Measurements from ENCODE around the gene ETV6.

ETV6 gene

GRCh38 chr12:11696084-11696483 lies 46.6 kb downstream of the ETV6 start:
- DNase-seq (ENCODE audit: low spot score) = no peak

- DNase-seq (ENCODE audit: low spot score) = no peak
Observed at GRCh38 chr12:11697131-11697530, 47.7 kb downstream of the ETV6 start.

GRCh38 chr12:11697670-11698387 lies 48.4 kb downstream of the ETV6 start:
- no peak for DNase-seq (ENCODE audit: low spot score)

GRCh38 chr12:11698729-11699128 lies 49.3 kb downstream of the ETV6 start:
- DNase-seq (ENCODE audit: low spot score) = no peak

GRCh38 chr12:11701433-11701832 lies 52.0 kb downstream of the ETV6 start:
- DNase-seq (ENCODE audit: low spot score) = no peak

GRCh38 chr12:11702959-11703358 lies 53.5 kb downstream of the ETV6 start:
- no peak for DNase-seq (ENCODE audit: low spot score)

- DNase-seq (ENCODE audit: low spot score) = no peak
Observed at GRCh38 chr12:11703378-11703777, 53.9 kb downstream of the ETV6 start.

- no peak for DNase-seq (ENCODE audit: low spot score)
Observed at GRCh38 chr12:11704089-11704488, 54.6 kb downstream of the ETV6 start.

GRCh38 chr12:11705010-11705409 lies 55.5 kb downstream of the ETV6 start:
- no peak for DNase-seq (ENCODE audit: low spot score)

GRCh38 chr12:11706509-11707379 lies 57.3 kb downstream of the ETV6 start:
- DNase-seq (ENCODE audit: low spot score) = no peak

- no peak for DNase-seq (ENCODE audit: low spot score)
Observed at GRCh38 chr12:11707535-11707934, 58.1 kb downstream of the ETV6 start.

- DNase-seq (ENCODE audit: low spot score) = no peak
Observed at GRCh38 chr12:11709513-11709912, 60.0 kb downstream of the ETV6 start.

GRCh38 chr12:11710431-11710830 lies 61.0 kb downstream of the ETV6 start:
- no peak for DNase-seq (ENCODE audit: low spot score)

- no peak for DNase-seq (ENCODE audit: low spot score)
Observed at GRCh38 chr12:11710906-11711305, 61.4 kb downstream of the ETV6 start.

GRCh38 chr12:11711651-11712327 lies 62.3 kb downstream of the ETV6 start:
- no peak for DNase-seq (ENCODE audit: low spot score)

GRCh38 chr12:11712491-11712890 lies 63.0 kb downstream of the ETV6 start:
- no peak for DNase-seq (ENCODE audit: low spot score)

GRCh38 chr12:11713202-11713601 lies 63.7 kb downstream of the ETV6 start:
- DNase-seq (ENCODE audit: low spot score) = no peak

- DNase-seq (ENCODE audit: low spot score) = no peak
Observed at GRCh38 chr12:11714626-11715025, 65.2 kb downstream of the ETV6 start.

- DNase-seq (ENCODE audit: low spot score) = no peak
Observed at GRCh38 chr12:11715621-11716020, 66.1 kb downstream of the ETV6 start.

GRCh38 chr12:11716794-11717518 lies 67.5 kb downstream of the ETV6 start:
- DNase-seq (ENCODE audit: low spot score) = no peak

GRCh38 chr12:11717519-11717961 lies 68.1 kb downstream of the ETV6 start:
- DNase-seq (ENCODE audit: low spot score) = no peak

- DNase-seq (ENCODE audit: low spot score) = no peak
Observed at GRCh38 chr12:11718105-11718504, 68.6 kb downstream of the ETV6 start.
